ENCODE data around the gene SUN1.

DNA sequence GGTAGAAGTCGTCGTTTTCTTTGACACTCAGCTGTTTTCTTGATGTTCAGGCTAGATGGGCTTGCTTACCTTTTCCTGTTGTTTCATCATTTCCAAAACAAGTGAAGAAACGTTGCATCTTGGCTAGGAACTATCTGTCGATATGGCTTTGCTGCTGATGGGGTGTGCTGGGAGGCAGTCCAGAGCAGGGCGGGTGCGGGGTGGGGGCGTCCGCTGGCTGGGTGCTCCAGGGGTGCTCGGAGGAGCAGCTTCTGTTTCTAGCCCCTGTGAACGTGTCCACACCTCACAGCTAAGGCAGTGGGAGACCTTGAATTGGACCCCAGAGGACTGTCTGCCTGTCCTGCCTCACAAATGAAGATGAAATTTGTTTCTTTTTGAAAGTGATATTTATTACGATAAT lies 7.6 kb upstream of the SUN1 start:
- TF ChIP-seq, protein P1, sequence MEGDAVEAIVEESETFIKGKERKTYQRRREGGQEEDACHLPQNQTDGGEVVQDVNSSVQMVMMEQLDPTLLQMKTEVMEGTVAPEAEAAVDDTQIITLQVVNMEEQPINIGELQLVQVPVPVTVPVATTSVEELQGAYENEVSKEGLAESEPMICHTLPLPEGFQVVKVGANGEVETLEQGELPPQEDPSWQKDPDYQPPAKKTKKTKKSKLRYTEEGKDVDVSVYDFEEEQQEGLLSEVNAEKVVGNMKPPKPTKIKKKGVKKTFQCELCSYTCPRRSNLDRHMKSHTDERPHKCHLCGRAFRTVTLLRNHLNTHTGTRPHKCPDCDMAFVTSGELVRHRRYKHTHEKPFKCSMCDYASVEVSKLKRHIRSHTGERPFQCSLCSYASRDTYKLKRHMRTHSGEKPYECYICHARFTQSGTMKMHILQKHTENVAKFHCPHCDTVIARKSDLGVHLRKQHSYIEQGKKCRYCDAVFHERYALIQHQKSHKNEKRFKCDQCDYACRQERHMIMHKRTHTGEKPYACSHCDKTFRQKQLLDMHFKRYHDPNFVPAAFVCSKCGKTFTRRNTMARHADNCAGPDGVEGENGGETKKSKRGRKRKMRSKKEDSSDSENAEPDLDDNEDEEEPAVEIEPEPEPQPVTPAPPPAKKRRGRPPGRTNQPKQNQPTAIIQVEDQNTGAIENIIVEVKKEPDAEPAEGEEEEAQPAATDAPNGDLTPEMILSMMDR (IDR thresholded peaks at IDR 0.05; ENCODE audit: low read length): no peak
- TF ChIP-seq EZH2 (optimal IDR thresholded peaks at IDR 0.05; ENCODE audit: low read depth, low read length) (no peak), EZH2phosphoT487 (IDR thresholded peaks at IDR 0.05; ENCODE audit: low read length) (no peak)
